Osteoblast (primary cell): ENCODE results near the gene TRAPPC6A. TPM values are rescaled to one million over a fixed set of nuclear protein-coding genes. Genes with fewer than 3 reads are reported as not detected.
A peak's percentile ranks its signal among the peaks of the same experiment; 100 is the strongest.
"Not testable (repeated sequence)": the region's sequence is repeated elsewhere in the genome, so short reads cannot be mapped to it uniquely, and the experiment has no call there.

ENCODE experiments used
- DNase-seq: peaks from one replicate; pipeline ENCODE4 v3.0.0; 2011; ENCODE audit warnings: low spot score, mixed read lengths; ENCODE audit not compliant: insufficient read length; ENCODE audit errors: missing footprints
- H2AFZ ChIP-seq: 2 replicates; pipeline ENCODE4 v1.6.0; 2011; ENCODE audit warnings: mild to moderate bottlenecking, low read length
- H3K27ac ChIP-seq: 2 replicates; pipeline ENCODE4 v1.5.1; 2011; ENCODE audit warnings: mild to moderate bottlenecking, low read depth, low read length, moderate library complexity
- H3K27me3 ChIP-seq: 2 replicates; pipeline ENCODE4 v1.6.0; 2012; ENCODE audit warnings: mild to moderate bottlenecking, control low read depth, inconsistent platforms, low read length, moderate library complexity; ENCODE audit not compliant: insufficient read depth
- H3K36me3 ChIP-seq: 2 replicates; pipeline ENCODE4 v1.5.1; 2011; ENCODE audit warnings: mild to moderate bottlenecking, low read length, control low read depth, moderate library complexity; ENCODE audit not compliant: insufficient read depth
- H3K4me1 ChIP-seq: 2 replicates; pipeline ENCODE4 v1.5.1; 2011; ENCODE audit warnings: mild to moderate bottlenecking, low read length, control low read depth, moderate library complexity; ENCODE audit not compliant: insufficient read depth
- H3K4me2 ChIP-seq: 2 replicates; pipeline ENCODE4 v1.6.0; 2011; ENCODE audit warnings: mild to moderate bottlenecking, low read length; ENCODE audit not compliant: insufficient read depth
- H3K4me3 ChIP-seq: fragments of 200-600 bp; sonication (generic); 3 replicates; pipeline ENCODE4 v1.5.1; 2012; ENCODE audit warnings: mild to moderate bottlenecking, low read length, inconsistent platforms; ENCODE audit not compliant: insufficient read depth
- H3K79me2 ChIP-seq: 2 replicates; pipeline ENCODE4 v1.6.0; 2012; ENCODE audit warnings: mild to moderate bottlenecking, low read length, control low read depth, inconsistent platforms; ENCODE audit not compliant: insufficient read depth
- H3K9me3 ChIP-seq: 2 replicates; pipeline ENCODE4 v1.5.1; 2011; ENCODE audit warnings: low read depth, low read length, control low read depth
- H4K20me1 ChIP-seq: 2 replicates; pipeline ENCODE4 v1.6.0; 2012; ENCODE audit warnings: mild to moderate bottlenecking, low read length, control low read depth; ENCODE audit not compliant: insufficient read depth
- total RNA-seq: library from RNA; depleted of rRNA; stranded (reverse); fragments of >200 nt; gene quantifications from 2 replicates; pipeline ENCODE4 v1.2.3, GENCODE V29; 2012
- TF ChIP-seq, protein P1 (sequence below): IDR thresholded peaks from 2 replicates; pipeline ENCODE4 v1.5.1; 2011; ENCODE audit warnings: mild to moderate bottlenecking, low read depth, low read length, moderate library complexity; ENCODE audit errors: extremely low read depth

Gene TRAPPC6A
- total RNA-seq, 1 donor = 13.8 TPM

DNA sequence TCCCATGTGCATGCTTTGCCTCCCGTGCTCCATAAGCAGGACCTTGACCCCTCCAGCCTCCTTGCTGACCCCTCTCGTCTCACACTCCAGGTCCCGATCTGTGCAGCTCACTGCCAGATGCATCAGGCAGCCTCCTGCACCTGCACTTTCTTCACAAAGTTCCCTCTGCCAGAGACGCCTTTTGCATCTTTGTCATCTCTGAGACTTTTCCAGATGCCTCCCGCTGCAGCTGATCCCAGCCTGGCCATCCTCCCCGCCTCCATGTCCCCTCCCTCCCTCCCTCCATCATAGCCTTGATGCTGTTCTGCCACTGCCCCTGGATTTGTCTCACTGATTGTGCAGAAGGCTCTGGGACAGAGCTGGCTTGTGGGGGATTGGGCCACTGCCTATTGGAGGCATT, 55.2 kb downstream of the TRAPPC6A start:
- no peaks in the 10 kb centered on the region for H3K27me3 ChIP-seq
- peak; percentile 46 for DNase-seq

DNA sequence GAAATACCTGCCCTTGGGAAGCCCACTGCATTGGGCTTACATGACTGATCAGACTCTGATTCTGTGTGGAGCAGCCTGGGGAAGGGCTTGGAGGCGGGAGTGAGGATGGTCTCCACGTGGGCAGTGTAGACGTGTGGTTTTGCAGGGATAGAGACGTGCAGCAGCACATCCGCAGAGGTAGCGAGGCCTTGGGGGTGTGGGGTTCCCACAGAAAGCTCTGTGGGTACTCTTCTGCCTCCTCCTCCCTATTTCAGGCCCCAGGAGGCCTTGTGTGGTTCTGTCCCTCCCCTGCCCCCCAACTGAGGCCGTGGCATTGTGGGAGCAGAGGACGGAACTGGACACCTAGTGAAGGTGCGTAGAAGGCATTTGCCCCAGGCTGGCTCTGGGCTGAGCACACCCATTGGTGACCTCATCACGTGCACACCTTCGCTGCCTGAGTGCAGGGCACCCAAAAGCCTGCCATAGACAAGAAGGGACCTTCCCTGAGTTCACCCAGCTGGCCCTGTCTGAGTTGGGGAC, 56.2 kb downstream of the TRAPPC6A start:
- H3K79me2 ChIP-seq = peaks cover 92% of the 10 kb centered on the region
- peaks cover 79% of the 10 kb centered on the region for H4K20me1 ChIP-seq
- DNase-seq = peak; percentile 47
- H3K36me3 ChIP-seq = no peaks in the 10 kb centered on the region
- no peak overlapping the region for H3K27ac ChIP-seq
- H3K4me2 ChIP-seq = no peak overlapping the region
- H3K9me3 ChIP-seq = no peaks in the 10 kb centered on the region
- no peaks in the 10 kb centered on the region for H3K27me3 ChIP-seq
- H3K4me3 ChIP-seq = no peak overlapping the region
- TF ChIP-seq, protein P1, sequence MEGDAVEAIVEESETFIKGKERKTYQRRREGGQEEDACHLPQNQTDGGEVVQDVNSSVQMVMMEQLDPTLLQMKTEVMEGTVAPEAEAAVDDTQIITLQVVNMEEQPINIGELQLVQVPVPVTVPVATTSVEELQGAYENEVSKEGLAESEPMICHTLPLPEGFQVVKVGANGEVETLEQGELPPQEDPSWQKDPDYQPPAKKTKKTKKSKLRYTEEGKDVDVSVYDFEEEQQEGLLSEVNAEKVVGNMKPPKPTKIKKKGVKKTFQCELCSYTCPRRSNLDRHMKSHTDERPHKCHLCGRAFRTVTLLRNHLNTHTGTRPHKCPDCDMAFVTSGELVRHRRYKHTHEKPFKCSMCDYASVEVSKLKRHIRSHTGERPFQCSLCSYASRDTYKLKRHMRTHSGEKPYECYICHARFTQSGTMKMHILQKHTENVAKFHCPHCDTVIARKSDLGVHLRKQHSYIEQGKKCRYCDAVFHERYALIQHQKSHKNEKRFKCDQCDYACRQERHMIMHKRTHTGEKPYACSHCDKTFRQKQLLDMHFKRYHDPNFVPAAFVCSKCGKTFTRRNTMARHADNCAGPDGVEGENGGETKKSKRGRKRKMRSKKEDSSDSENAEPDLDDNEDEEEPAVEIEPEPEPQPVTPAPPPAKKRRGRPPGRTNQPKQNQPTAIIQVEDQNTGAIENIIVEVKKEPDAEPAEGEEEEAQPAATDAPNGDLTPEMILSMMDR = no peak
- peaks cover 8% of the 10 kb centered on the region for H3K4me1 ChIP-seq
- H2AFZ ChIP-seq = no peak overlapping the region

More for the DNA sequence above, 55.2 kb downstream of the TRAPPC6A start:
- Histone ChIP-seq H2AFZ (no peak overlapping the region), H3K27ac (no peak overlapping the region), H3K9me3 (no peaks in the 10 kb centered on the region), H3K4me1 (no peaks in the 10 kb centered on the region), H4K20me1 (peaks cover 74% of the 10 kb centered on the region), H3K4me2 (no peak overlapping the region), H3K36me3 (no peaks in the 10 kb centered on the region), H3K79me2 (peaks cover 90% of the 10 kb centered on the region), H3K4me3 (no peak overlapping the region)
- TF ChIP-seq, protein P1 = no peak

DNA sequence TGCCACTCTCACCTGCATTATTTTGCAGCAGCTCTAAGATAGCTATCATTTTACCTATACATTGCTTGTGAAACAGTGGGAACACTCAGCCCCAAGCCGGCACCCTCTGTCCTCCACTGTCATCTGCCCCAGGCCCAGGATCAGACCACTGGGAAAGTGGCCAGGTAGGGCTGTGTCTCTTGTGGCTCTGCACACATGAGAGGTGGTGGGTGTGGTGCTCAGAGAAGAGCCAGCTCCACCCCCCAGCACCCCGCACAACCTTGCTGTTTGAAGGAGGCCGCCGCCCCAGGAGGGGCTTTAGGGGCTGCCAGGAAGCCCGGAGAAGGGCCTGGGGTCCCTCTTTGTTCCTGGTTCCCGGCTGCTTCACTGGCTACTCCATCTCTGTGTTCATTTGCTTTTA, 58.5 kb downstream of the TRAPPC6A start:
- H3K27me3 ChIP-seq = no peaks in the 10 kb centered on the region
- no peaks in the 10 kb centered on the region for H3K9me3 ChIP-seq
- H3K27ac ChIP-seq = no peak overlapping the region
- no peak overlapping the region for H3K4me3 ChIP-seq
- no peak overlapping the region for H3K4me2 ChIP-seq
- no peak overlapping the region for H2AFZ ChIP-seq
- TF ChIP-seq, protein P1 = no peak
- peaks cover 82% of the 10 kb centered on the region for H4K20me1 ChIP-seq
- peaks cover 8% of the 10 kb centered on the region for H3K4me1 ChIP-seq
- no peaks in the 10 kb centered on the region for H3K36me3 ChIP-seq
- peaks cover 93% of the 10 kb centered on the region for H3K79me2 ChIP-seq
- peak; percentile 49 for DNase-seq

DNA sequence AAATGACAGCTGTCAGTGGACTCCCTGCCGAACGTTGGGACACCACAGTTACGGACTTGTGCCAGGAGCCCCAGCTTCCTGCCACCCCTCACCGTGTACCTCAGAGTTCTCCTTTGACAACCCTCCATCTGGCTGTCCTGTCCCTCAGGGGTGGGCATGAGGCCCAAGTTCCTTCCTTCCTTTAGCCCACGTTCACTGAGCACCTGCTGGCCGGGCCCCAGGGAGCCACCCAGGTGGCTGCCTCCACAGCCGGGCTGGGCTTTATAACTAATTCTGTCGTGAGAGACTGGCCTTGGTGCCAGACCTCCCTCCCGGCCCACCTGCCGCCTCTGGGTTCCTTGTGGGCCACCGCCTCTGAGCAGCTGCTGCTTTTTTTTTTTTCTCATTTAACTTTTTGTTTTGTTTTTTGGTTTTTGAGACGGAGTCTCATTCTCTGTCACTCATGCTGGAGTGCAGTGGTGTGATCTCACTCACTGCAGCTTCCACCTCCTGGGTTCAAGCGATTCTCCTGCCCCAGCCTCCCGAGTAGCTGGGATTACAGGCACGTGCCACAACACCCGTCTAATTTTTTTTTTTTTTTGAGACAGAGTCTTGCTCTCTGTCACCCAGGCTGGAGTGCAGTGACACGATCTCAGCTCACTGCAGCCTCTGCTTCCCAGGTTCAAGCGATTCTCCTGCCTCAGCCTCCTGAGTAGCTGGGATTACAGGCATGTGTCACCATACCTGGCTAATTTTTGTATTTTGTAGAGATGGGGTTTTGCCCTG, 59.3 kb downstream of the TRAPPC6A start:
- peaks cover 93% of the 10 kb centered on the region for H3K79me2 ChIP-seq

More for the DNA sequence above, 59.3 kb downstream of the TRAPPC6A start:
- not testable (repeated sequence) for H3K27ac ChIP-seq, H3K9me3 ChIP-seq, H3K4me3 ChIP-seq, H3K4me2 ChIP-seq, DNase-seq, H2AFZ ChIP-seq, H3K4me1 ChIP-seq, H3K27me3 ChIP-seq, H3K36me3 ChIP-seq
- peaks cover 79% of the 10 kb centered on the region for H4K20me1 ChIP-seq
